CD1c-positive myeloid dendritic cell (primary cell): ENCODE results near the gene PRKAR2B.
"Not testable (repeated sequence)": the region's sequence is repeated elsewhere in the genome, so short reads cannot be mapped to it uniquely, and the experiment has no call there.

Experiments used
- DNase-seq: peaks from one replicate; pipeline ENCODE4 v3.0.0-alpha.2; 2016; ENCODE audit errors: extremely low spot score

The PRKAR2B gene

DNA sequence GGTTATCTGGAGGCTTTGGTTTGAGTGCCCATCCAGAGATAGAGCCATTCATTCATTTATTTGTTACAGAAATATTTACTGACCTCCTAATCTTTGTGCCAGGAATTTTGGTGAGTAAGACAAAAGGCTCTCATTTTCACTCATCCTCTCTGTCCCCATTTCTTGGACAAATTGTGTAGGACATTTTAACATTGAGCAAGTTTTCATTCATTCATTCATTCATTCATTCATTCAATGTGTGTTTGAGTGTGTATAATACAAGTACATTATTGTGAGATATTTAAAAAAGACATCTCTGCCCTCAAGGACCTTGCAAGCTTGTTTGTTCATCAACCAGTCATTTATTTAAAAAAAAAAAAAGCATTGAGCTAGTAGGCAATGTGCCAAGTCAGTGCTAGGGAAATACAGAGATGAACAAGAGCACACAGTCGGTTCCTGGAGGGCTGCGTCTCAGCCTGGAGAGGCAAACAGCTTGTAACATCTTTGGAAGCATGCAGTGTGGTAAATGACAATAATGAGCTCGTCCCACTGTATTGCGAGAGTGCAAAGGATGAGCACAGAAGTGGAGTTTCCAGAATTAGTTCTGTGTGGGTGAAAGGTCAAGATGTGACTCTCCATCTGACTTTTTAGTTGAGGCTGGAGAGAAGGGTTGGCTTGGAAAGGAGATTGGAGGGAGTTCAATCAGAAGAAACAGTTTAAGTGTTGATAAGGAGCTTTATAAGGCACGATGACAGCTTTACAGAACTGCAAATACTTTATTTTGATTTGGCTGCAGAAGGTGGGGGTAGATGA is 73.8 kb downstream of the PRKAR2B start:
- peak; percentile 11 for DNase-seq

DNA sequence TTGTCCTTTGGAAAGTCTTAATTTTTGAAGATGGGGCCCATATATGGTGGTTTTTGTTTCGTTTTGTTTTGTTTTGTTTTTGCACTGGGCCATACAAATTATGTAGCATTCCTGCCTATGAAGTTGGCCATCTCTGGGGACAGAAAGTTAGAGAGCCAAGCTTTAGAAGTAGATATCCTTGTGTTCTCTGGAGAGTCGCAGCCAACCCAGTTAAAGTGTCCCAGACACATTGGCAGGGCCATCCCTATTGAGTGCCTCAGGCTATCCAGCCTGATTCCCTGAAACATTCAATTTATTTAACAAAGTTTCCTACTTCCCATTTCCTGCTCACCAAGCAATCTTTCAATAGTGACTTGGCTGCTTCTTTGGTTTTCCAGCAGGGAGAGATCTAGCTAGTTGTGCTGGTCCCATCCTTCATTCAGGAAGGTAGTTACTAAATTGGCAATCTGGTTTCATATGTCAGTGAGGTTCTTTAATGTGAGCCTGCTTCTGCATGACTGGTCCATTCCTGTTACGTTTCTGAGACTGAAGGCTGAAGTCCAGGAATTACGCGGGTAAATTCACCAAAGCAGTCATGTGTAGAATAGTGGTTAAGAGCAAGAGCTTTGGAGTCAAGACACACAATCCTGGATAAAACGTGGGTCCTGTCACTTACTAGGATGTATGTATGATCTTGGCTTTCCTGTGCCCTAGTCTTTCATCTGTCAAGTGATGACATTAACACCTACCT is 75.0 kb downstream of the PRKAR2B start:
- DNase-seq, result no peak

DNA sequence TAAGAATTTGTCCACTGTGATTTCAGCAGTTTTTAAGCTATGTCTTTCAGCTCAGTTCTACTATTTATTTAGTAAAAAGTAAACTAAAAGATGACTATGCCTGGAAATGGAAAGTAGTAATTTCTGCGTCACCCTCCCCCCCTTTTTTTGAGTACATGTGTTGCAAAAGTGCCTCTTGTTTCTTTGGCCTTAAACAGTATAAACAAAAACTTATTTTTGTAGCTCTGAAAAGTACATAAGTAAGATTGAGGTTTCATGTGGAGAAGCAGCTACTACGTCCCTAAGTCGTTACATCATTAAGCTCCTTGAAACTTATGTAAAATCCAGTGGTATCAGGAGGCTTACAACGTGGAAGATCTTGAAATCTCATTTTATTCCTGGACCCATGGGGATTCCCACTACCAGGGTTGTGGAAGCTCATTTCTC is 78.0 kb downstream of the PRKAR2B start:
- no peak for DNase-seq

DNA sequence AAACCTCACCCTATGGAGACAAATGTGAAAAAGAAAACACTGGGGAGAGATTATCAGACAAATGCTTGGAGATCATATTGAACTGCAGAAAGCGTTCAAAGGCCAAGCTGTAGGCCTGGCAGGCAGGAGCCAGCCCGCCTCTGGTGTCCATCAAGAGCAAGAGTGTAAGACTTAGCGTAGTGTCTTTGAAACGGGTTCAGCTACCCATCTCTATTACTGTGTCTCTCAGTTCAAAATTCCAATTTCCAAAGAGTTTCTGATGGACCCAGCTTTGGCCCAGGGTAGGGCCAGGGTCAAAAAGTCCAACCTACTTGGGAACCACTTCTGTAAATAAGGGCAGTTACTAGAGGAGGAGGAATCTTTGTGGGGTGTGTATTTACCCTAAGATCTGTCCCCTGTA is 78.9 kb downstream of the PRKAR2B start:
- DNase-seq, result no peak

DNA sequence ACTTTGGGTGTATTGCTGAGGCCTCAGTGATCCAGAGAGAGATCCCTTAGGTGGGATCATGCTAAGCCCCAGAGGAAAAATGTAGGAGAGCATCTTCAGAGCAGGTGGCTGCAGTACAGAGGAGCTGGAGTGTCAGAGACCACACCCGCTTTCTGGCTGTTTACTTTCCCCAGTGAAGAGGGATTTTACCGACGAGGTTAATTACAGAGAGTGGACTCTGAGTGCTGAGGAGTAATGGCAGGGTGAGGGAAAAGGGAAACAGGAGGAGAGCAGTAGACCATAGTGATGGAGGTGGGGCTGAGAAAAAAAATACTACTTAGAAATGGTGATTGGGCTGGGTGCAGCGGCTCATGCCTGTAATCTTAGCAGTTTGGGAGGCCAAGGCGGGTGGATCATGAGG is 81.0 kb downstream of the PRKAR2B start:
- DNase-seq, result no peak

DNA sequence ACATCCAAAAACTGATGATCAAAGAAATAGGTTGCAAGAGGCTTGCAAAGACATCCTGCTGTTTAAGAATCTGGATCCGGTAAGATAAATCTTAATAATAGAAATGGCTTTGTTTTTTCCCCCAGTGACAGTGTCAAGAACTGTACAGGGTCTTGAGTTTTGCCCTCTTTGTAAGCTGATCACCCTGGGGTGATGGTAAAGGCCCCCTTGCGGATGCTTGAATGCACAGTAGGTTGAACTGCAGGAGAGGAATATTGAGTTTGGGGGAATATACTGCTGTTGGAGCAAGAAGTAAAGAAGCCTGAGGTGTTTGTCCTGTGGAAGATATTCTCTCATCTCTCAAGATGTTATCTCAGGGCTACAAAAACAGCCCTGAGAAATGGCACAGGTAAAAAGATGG is 83.7 kb downstream of the PRKAR2B start:
- no peak for DNase-seq

DNA sequence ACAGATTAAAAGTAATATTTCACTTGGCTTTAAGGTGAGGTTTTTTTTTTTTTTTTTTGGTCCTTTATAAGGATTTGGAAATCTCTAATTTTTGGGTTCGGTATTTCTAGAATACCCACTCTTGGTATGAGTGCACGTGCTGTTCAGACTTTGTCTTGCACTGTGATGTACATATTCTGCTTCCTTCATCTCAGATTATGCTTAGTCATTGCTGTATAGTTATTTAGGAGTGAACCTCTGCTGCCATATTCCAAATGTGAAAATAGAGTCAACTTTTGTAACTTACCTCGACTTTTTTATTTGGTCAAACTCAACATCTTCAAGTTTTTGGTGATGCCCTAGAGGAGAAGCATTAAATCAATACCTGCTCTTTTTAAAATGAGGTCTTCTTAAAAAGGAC is 84.2 kb downstream of the PRKAR2B start:
- DNase-seq, result no peak

DNA sequence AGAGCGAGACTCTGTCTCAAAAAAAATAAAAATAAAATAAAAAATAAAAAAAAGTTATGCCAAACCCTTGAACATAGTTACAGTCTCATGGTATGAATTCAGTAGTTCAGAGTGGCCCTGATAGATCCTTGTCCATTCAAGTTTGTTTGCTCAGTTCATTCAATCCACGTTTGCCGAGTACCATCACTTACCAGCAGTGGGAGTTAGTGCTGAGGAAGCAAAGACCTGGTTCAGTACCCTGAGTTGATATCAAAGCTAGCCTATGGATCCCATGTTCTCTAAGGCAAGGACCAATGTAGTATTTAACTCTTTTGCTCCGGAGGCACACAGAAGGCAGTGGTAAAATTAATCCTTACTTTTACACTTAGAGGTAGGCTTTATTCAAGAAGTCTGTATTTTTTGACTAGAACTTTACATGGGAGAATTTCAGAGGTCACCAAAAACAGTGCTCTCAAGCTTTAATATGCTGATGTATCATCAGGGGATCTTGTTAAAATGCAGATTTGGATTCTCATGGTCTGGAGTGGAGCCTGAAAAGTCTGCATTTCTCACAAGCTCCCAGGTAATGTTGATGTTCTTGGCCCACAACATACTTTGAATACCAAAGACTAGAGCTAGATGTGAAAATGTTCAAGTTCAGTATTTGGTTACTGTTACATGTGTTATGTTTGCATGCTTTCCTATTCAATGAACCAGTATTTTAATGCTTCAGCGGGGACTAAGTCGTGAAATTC is 86.1 kb downstream of the PRKAR2B start:
- no peak for DNase-seq

DNA sequence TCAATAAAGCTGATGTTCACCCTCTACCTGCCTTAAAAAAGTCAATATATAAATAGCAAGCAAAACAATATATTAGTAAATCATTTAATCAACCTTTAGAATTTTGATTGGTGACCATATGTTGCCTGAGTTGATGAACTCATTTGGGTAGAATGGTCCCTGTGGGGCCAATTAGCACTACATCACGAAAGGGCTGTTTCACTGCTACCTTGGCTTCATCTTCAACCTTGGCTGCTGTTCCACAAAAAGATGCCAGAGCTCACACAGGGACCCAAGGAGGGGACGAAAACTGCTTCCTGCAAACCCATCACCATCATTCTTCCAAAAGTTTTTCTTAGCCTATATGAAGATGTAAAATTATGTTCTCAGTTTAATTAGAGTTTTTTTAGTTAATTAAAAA is 88.9 kb downstream of the PRKAR2B start:
- no peak for DNase-seq

DNA sequence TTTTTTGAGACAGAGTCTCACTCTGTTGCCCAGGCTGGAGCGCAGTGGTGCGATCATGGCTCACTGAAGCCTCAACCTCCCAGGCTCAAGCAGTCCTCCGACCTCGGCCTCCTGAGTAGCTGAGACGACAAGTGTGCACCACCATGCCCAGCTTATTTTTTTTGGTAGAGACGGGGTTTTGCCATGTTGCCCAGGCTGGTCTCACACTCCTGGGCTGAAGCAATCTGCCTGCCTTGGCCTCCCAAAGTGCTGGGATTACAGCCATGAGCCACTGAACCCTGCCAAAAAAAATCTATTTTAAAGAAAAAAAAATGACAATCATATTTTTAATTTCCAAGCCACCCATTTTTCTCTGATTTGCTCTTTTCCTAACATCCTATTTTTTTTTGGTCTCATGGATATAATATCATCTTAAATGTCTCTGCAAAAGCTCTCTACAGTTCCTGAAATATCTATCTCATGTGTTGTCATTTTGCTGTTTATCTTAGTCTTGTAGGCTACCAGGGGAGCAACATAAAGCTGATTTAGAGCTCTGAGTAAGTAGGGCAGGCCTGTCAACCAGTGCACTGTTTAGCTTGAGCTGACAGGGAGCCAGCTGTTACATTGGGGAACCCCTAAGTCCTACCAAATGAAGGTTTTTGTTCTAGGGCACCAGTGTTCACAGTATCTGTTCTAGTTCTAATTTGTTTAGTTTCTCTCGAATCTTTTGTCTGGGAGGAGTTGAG is 94.4 kb downstream of the PRKAR2B start:
- no peak for DNase-seq

DNA sequence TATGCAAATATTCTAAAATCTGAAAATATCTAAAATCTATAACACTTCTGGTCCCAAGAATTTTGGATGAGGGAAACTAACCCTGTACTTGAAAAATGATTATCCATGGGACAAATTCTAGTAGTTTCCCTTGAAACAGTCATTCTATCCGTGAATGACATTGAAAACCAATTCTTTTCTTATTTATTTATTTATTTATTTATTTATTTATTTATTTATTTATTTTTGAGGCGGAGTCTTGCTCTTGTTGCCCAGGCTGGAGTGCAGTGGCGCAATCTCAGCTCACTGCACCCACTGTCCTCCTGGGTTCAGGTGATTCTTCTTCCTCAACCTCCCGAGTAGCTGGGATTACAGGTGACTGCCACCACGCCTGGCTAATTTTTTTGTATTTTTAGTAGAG is 99.4 kb downstream of the PRKAR2B start:
- not testable (repeated sequence) for DNase-seq

DNA sequence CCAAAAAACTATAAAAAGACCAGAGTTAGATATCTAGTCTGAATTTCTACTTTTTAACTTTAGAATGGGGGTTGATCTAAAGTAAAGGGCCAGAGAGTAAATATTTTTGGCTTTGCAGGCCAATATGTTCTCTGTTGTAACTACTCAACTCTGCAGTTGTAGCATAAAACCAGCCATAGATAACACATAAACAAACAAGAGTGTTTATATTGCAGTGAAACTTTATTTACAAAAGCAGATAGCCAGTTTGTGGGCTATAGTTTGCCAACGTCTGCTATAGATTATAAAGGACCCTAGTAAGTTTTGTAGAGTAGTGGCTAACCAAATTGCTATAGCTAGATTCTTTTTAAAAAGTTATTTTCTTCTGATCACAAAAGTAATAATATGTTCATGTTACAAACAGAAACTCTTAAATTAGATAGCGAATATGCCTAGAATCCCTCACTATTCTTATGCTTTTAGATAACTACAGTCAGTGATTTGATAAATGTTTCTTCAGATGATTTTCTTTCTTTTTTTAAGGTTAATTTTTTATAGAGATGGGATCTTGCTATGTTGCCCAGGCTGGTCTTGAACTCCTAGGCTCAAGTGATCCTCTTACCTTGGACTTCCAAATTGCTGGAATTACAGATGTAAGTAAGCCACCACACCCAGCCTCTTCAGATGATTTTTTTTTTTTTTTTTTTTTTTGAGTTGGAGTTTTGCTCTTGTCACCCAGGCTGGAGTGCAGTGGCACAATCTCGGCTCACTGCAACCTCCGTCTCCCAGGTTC is 100.7 kb downstream of the PRKAR2B start:
- no peak for DNase-seq

DNA sequence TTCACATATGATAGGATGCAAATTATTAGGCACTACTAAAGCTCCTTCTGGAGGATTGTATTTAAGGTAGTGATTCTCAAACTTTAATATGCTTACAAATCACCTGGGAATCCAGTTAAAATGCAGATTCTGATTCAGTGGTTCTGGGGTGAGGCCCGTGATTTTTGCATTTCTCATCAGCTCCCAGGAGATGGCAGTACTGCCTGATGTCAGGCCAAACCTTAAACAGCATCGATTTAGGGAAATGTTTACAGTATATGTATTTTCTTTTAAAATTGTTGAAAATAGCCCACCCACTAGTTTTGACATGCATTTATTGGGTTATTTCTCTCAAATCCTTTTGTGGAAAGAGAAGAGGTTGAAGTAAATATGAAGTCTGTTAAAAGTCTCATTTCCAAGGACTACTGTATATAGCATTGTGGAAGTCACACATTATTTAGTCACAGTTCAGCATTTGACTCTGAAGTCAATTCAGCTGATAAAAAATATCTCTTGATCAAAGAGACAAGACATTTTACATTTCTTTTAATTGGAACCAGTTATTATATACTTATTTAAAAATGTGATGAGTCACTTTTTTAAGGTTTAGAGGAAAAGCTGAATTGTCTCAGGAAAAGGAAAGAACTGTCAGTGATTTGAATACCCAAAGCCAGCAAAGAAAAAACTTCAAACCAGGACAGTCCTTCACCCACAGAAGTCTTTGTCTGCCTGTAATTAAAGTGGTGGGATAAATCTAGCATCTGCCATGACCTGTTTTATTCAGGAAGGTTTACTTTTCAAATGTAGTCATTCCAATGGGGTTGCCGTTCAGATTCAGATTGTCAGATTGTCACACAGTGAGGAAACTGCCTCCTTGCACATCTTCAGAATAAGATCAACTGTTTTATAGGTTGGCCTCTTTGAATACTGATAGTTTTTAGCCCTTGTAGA is 103.2 kb downstream of the PRKAR2B start:
- DNase-seq, result peak; percentile 46

DNA sequence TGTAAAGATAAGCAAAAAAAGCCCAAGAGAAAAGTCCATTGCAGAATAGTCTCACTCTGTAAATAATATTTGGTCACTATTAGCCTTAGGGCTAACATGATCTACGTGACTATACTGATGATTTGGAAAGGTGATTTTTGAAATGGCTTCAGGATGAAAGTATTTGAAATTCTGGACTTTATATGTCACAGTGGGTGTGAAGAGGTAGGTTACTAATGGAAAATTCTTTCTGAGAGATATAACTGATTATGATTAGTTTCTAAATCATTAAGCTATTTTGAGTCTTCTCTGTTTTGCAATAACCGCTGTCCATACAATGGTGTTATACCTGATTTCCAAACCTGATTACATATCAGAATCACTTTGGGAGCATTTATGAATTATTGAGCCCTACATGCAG is 104.2 kb downstream of the PRKAR2B start:
- no peak for DNase-seq

DNA sequence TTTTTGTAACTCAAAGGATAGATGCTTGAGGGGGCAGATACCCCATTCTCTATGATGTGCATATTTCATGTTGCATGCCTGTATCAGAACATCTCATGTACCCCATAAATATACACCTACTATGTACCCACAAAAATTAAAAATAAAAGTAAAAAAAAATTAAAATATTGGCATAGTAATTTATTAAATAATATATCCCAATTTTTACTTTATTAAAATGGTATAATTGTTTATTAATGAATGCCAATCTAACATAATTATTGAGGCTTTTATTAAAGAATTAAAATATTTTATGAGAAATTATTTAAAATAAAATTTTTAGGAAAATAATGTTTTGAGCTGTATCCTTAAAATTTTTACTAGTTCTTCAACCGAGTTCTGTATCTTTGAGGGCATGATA is 105.4 kb downstream of the PRKAR2B start:
- no peak for DNase-seq

DNA sequence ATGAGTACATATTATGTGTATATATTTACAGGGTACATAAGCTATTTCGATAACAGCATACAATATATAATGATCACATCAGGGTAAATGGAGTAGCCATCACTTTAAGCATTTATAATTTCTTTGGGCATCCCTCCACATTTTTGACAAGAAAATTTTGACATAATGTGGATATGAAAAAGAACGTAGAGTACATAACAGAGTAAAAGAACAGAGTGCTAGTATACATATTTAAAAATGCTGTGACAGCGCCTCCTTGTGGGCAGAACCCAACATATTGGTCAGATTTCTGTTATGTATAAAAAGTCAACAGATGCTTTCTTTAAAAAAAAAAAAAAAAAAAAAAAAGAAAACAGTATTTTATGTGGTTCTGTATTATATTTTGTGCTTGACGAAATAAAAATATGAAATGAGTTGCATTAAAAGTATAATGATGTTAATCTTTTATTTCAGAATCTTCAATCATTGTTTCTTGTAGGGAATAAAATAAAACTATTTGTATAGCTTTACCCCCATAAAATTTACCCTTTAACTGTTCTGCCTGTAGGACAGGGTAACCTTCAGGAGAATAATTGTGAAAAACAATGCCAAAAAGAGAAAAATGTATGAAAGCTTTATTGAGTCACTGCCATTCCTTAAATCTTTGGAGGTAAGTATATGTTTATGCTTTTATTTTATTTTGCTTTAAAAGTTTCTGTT is 106.0 kb downstream of the PRKAR2B start:
- peak; percentile 87 for DNase-seq

DNA sequence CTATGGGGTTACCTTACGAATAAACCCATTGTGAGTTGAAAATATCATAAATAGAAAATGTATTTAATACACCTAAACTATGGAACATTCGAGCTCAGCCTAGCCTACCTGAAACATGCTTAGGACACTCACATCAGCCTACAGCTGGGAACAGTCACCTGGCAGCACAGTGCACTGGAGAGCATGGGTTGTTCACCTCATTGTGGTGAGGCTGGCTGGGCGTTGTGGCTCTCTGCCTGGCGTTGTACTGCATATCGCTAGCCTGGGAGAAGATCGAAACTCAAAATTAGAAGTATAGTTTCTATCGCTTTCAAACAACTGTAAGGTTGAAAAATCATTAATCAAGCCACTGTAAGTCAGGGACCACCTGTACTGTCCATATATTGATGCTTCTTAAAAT is 107.0 kb downstream of the PRKAR2B start:
- DNase-seq, result no peak

DNA sequence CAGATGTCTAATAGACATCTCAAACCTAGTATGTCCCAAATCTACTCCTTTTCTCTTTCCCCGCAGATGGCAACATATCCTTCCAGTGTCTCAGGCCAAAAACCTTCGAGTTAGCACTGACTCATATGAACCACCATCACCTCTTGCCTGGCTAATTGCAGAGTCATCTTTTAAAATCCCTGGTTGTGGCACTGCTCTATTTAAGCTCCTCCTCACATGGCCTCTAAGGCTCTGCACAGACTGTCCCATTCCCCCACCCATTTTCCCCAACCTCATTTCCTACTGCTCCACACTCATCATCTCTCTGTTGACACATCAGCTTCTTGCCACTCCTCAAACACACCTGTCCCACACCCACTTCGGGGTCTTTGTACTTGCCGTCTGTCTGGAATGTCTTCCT is 107.5 kb downstream of the PRKAR2B start:
- no peak for DNase-seq

DNA sequence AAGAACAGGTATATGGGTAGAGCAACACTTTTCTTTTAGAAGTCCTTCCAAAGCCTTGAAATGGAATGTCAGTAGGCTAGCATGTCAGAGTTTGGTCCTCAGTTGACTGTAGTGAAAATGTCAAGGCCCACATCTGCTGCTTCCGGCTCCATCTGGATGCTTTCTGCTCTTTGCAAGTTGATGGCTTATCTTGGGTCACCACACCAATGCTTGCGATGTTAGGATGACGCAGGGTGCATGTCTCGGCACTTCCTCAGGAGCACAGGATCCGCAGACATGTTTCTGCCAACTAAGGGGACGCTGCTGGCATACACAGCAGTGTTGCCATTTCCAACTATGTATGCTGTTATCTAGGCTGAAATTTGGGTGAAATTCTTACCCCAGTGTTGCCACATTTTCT is 110.3 kb downstream of the PRKAR2B start:
- no peak for DNase-seq

DNA sequence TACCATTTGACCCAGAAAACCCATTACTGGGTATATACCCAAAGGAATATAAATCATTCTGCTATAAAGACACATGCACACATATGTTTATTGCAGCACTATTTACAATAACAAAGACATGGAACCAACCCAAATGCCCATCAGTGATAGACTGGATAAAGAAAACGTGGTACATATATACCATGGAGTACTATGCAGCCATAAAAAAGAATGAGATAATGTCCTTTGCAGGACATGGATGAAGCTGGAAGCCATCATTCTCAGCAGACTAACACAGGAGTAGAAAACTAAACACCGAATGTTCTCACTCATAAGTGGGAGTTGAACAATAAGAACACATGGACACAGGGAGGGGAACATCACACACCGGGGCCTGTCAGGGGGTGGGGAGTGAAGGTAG is 111.2 kb downstream of the PRKAR2B start:
- DNase-seq, result not testable (repeated sequence)
